Activated naive CD4-positive, alpha-beta T cell treated with anti-CD3 and anti-CD28 coated beads, Interleukin-2, amount 50 U/mL, for 24 hours (primary cell): Measurements from ENCODE around the gene GGT6.

Experiments used
- H3K27ac Mint-ChIP-seq: one replicate; pipeline ENCODE4 v1.8.0; 2021; ENCODE audit warnings: mild to moderate bottlenecking, mixed read lengths
- H3K27me3 Mint-ChIP-seq: one replicate; pipeline ENCODE4 v1.8.0; 2021; ENCODE audit warnings: mixed read lengths
- H3K36me3 Mint-ChIP-seq: one replicate; pipeline ENCODE4 v1.8.0; 2021; ENCODE audit warnings: mixed read lengths
- H3K4me1 Mint-ChIP-seq: one replicate; pipeline ENCODE4 v1.8.0; 2021; ENCODE audit warnings: mixed read lengths
- H3K4me3 Mint-ChIP-seq: one replicate; pipeline ENCODE4 v1.8.0; 2021; ENCODE audit warnings: mild to moderate bottlenecking, mixed read lengths
- H3K9me3 Mint-ChIP-seq: one replicate; pipeline ENCODE4 v1.8.0; 2021; ENCODE audit warnings: mixed read lengths

The GGT6 gene

GRCh38 chr17:4515501-4515900 is 44.9 kb downstream of the GGT6 start:
- Mint-ChIP-seq H3K9me3 (no peaks in the 10 kb centered on the region), H3K27ac (no peak overlapping the region), H3K4me3 (no peak overlapping the region), H3K36me3 (no peaks in the 10 kb centered on the region), H3K27me3 (no peaks in the 10 kb centered on the region), H3K4me1 (no peaks in the 10 kb centered on the region)

GRCh38 chr17:4514779-4515178 is 45.6 kb downstream of the GGT6 start:
- peaks cover under 1% of the 10 kb centered on the region for H3K4me1 Mint-ChIP-seq
- H3K9me3 Mint-ChIP-seq, result no peaks in the 10 kb centered on the region
- H3K4me3 Mint-ChIP-seq, result no peak overlapping the region
- H3K27me3 Mint-ChIP-seq, result no peaks in the 10 kb centered on the region
- no peak overlapping the region for H3K27ac Mint-ChIP-seq
- no peaks in the 10 kb centered on the region for H3K36me3 Mint-ChIP-seq

GRCh38 chr17:4514206-4514605 is 46.2 kb downstream of the GGT6 start:
- no peak overlapping the region for H3K27ac Mint-ChIP-seq
- H3K36me3 Mint-ChIP-seq, result no peaks in the 10 kb centered on the region
- no peak overlapping the region for H3K4me3 Mint-ChIP-seq
- H3K9me3 Mint-ChIP-seq, result no peaks in the 10 kb centered on the region
- H3K4me1 Mint-ChIP-seq, result peaks cover 6% of the 10 kb centered on the region
- H3K27me3 Mint-ChIP-seq, result no peaks in the 10 kb centered on the region

GRCh38 chr17:4513113-4514032 is 47.0 kb downstream of the GGT6 start:
- Mint-ChIP-seq H3K27me3 (no peaks in the 10 kb centered on the region), H3K9me3 (no peaks in the 10 kb centered on the region), H3K36me3 (no peaks in the 10 kb centered on the region), H3K4me1 (peaks cover 15% of the 10 kb centered on the region), H3K27ac (no peak overlapping the region), H3K4me3 (no peak overlapping the region)

GRCh38 chr17:4512156-4513112 is 47.9 kb downstream of the GGT6 start:
- Mint-ChIP-seq H3K27me3 (no peaks in the 10 kb centered on the region), H3K4me1 (peaks cover 16% of the 10 kb centered on the region), H3K9me3 (no peaks in the 10 kb centered on the region), H3K4me3 (no peak overlapping the region), H3K27ac (no peak overlapping the region), H3K36me3 (no peaks in the 10 kb centered on the region)

- H3K4me1 Mint-ChIP-seq, result peaks cover 16% of the 10 kb centered on the region
- H3K27ac Mint-ChIP-seq, result no peak overlapping the region
- H3K36me3 Mint-ChIP-seq, result no peaks in the 10 kb centered on the region
- no peak overlapping the region for H3K4me3 Mint-ChIP-seq
- no peaks in the 10 kb centered on the region for H3K27me3 Mint-ChIP-seq
- H3K9me3 Mint-ChIP-seq, result no peaks in the 10 kb centered on the region
These were observed 49.0 kb downstream of the GGT6 start for GRCh38 chr17:4511199-4511932.

GRCh38 chr17:4510618-4510941 is 49.8 kb downstream of the GGT6 start:
- Mint-ChIP-seq H3K9me3 (no peaks in the 10 kb centered on the region), H3K4me3 (no peak overlapping the region), H3K36me3 (no peaks in the 10 kb centered on the region), H3K27ac (no peak overlapping the region), H3K4me1 (peaks cover 16% of the 10 kb centered on the region), H3K27me3 (no peaks in the 10 kb centered on the region)

GRCh38 chr17:4509923-4510617 is 50.3 kb downstream of the GGT6 start:
- Mint-ChIP-seq H3K9me3 (no peaks in the 10 kb centered on the region), H3K4me3 (no peak overlapping the region), H3K36me3 (no peaks in the 10 kb centered on the region), H3K4me1 (peaks cover 16% of the 10 kb centered on the region), H3K27ac (no peak overlapping the region), H3K27me3 (no peaks in the 10 kb centered on the region)

GRCh38 chr17:4509401-4509800 is 51.0 kb downstream of the GGT6 start:
- Mint-ChIP-seq H3K4me1 (peaks cover 23% of the 10 kb centered on the region), H3K9me3 (no peaks in the 10 kb centered on the region), H3K27me3 (peaks cover 3% of the 10 kb centered on the region), H3K27ac (no peak overlapping the region), H3K4me3 (no peak overlapping the region), H3K36me3 (no peaks in the 10 kb centered on the region)

GRCh38 chr17:4508207-4508606 is 52.2 kb downstream of the GGT6 start:
- no peaks in the 10 kb centered on the region for H3K9me3 Mint-ChIP-seq
- H3K36me3 Mint-ChIP-seq, result no peaks in the 10 kb centered on the region
- peaks cover 6% of the 10 kb centered on the region for H3K27me3 Mint-ChIP-seq
- no peak overlapping the region for H3K4me3 Mint-ChIP-seq
- no peak overlapping the region for H3K27ac Mint-ChIP-seq
- peaks cover 27% of the 10 kb centered on the region for H3K4me1 Mint-ChIP-seq

GRCh38 chr17:4507361-4508111 is 52.8 kb downstream of the GGT6 start:
- no peaks in the 10 kb centered on the region for H3K36me3 Mint-ChIP-seq
- peaks cover 11% of the 10 kb centered on the region for H3K27me3 Mint-ChIP-seq
- no peaks in the 10 kb centered on the region for H3K9me3 Mint-ChIP-seq
- no peak overlapping the region for H3K4me3 Mint-ChIP-seq
- peaks cover 27% of the 10 kb centered on the region for H3K4me1 Mint-ChIP-seq
- H3K27ac Mint-ChIP-seq, result no peak overlapping the region
